NOMO-1 treated with dmso at 0.1 percent for 144 hours (cell line): ENCODE results near the gene ZRANB1.

ENCODE experiments used
- DNase-seq: peaks from one replicate; lab custom pipeline; 2025; ENCODE audit not compliant: unreplicated experiment; lab: John Stamatoyannopoulos, UW

The ZRANB1 gene

DNA sequence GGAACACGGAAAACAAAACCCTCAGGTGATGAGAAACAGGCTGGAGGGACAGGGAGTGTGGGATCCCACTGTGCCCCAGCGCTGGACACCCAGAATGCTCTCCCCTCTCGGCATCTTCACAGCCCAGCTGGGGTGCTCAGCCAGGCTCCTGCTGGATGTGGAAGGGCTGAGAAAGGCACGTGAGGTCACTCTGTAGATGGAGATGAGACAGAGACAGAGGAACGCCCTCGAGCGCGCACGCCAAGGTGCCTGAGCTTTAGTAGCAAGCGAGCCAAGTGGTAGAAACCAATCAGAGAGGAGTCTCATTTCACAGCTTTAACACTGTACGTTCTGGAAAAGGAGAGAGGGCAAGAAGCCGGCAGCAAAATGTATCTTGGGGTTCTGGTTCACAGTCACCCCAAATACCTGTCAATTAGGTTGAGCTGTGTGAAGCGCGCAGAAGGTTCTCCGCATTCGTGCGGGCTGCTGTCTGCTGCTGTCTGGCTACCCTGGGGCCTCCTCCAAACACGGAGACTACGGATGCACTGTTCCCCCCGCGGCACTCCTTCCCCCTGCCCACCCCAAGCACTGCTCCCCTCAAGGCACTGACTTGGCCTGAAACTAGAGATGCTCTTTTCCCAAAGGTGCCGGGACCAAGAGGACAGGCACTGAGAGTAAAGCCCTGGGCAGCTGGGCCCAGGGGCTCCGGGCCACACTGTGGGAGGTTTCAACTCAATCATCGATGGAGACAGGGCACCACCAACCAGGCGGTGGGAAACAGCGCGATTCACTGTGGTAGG is 91.4 kb downstream of the ZRANB1 start:
- no peak for DNase-seq

DNA sequence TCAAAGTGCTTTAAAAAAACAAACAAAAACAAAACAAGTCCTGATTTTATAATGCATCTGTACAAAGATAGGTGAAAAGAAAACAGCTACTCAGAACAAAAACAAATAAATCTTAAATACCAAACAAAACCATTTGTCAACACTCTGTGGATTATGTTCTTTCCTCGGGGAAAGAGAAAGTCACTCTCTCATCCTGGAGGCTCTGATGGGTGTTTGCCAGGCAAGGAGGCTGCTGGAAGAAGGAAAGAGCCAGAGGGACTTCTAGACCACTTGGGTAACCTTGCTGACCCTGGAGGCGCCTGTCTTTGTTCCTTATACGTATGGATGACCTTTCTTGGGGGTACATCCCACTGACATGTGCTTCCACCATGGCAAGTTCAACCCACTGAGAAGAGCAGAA is 92.8 kb downstream of the ZRANB1 start:
- DNase-seq, result no peak

GRCh38 chr10:125035136-125035535 is 93.2 kb downstream of the ZRANB1 start:
- DNase-seq, result no peak

GRCh38 chr10:125035588-125036295 is 93.8 kb downstream of the ZRANB1 start:
- DNase-seq, result no peak

- DNase-seq, result no peak
Measured at GRCh38 chr10:125037145-125037877, 95.4 kb downstream of the ZRANB1 start.
